GM19452 (cell line): Measurements from ENCODE around the gene VPS72.
"Not testable (repeated sequence)": the region's sequence is repeated elsewhere in the genome, so short reads cannot be mapped to it uniquely, and the experiment has no call there.

Source experiments
- ATAC-seq: cut with Tn5 transposase; IDR thresholded peaks from one replicate; pipeline ENCODE4 v1.9.1; 2021; ENCODE audit not compliant: unreplicated experiment

Gene VPS72

GRCh38 chr1:151189637-151190445, at the start of gene VPS72:
VPS72 (minus strand) TSS chr1:151190197; CDS start chr1:151190121, 76 bp downstream.
- peak; percentile 87 for ATAC-seq

GRCh38 chr1:151238467-151238739, 48.4 kb upstream of the VPS72 start:
- ATAC-seq: no peak

- ATAC-seq: no peak
Observed at GRCh38 chr1:151237678-151238466, 47.9 kb upstream of the VPS72 start.

GRCh38 chr1:151235235-151235634, 45.2 kb upstream of the VPS72 start:
- no peak for ATAC-seq

- ATAC-seq: no peak
Observed at GRCh38 chr1:151222130-151222529, 32.1 kb upstream of the VPS72 start.

- ATAC-seq: no peak
Observed at GRCh38 chr1:151221616-151222015, 31.6 kb upstream of the VPS72 start.

GRCh38 chr1:151213560-151213959, 23.6 kb upstream of the VPS72 start:
- no peak for ATAC-seq

GRCh38 chr1:151211972-151212705, 22.1 kb upstream of the VPS72 start:
- ATAC-seq: no peak

- ATAC-seq: no peak
Observed at GRCh38 chr1:151210830-151211229, 20.8 kb upstream of the VPS72 start.

- ATAC-seq: not testable (repeated sequence)
Observed at GRCh38 chr1:151205381-151205965, 15.5 kb upstream of the VPS72 start.

GRCh38 chr1:151199873-151200581, 10.0 kb upstream of the VPS72 start:
- ATAC-seq: no peak

- peak; percentile 78 for ATAC-seq
Observed at GRCh38 chr1:151198254-151199127, 8.5 kb upstream of the VPS72 start, which contains the start of gene PIP5K1A. PIP5K1A (plus strand) TSS chr1:151198552; CDS start chr1:151198997, 445 bp downstream.

GRCh38 chr1:151197863-151198253, 7.9 kb upstream of the VPS72 start:
- no peak for ATAC-seq

- no peak for ATAC-seq
Observed at GRCh38 chr1:151196292-151196800, 6.3 kb upstream of the VPS72 start.

GRCh38 chr1:151194894-151195594, 5.0 kb upstream of the VPS72 start:
- ATAC-seq: not testable (repeated sequence)

- no peak for ATAC-seq
Observed at GRCh38 chr1:151193856-151194255, 3.9 kb upstream of the VPS72 start.

- ATAC-seq: no peak
Observed at GRCh38 chr1:151193304-151193703, 3.3 kb upstream of the VPS72 start.

GRCh38 chr1:151192047-151192446, 2.0 kb upstream of the VPS72 start:
- ATAC-seq: no peak

GRCh38 chr1:151188667-151189066, 1.3 kb downstream of the VPS72 start:
- not testable (repeated sequence) for ATAC-seq
